HL-60 (cell line): ENCODE measurements around the gene HERC4.
"Not testable (repeated sequence)": the region's sequence is repeated elsewhere in the genome, so short reads cannot be mapped to it uniquely, and the experiment has no call there.

Source experiments
- DNase-seq, 2 experiments: peaks; one replicate each; pipeline ENCODE4 v3.0.0-alpha.2; 2010 to 2020; ENCODE audit warnings: low read depth in 1 of 2, low spot score in 1 of 2
- H3K27ac ChIP-seq: fragments of 250-450 bp; sonication (Bioruptor Pico); replicated peaks from 2 replicates; pipeline ENCODE4 v1.5.1; 2020; ENCODE audit warnings: mild to moderate bottlenecking, moderate library complexity
- H3K27me3 ChIP-seq: fragments of 250-450 bp; sonication (Bioruptor Pico); 2 replicates; pipeline ENCODE4 v1.5.1; 2021; ENCODE audit warnings: mild to moderate bottlenecking, moderate library complexity; ENCODE audit not compliant: insufficient read depth, poor library complexity, severe bottlenecking
- H3K4me3 ChIP-seq: replicated peaks from 2 replicates; pipeline ENCODE4 v1.5.1; 2011; ENCODE audit warnings: mild to moderate bottlenecking, control low read depth, low read length; ENCODE audit not compliant: insufficient read depth
- CTCF ChIP-seq: IDR thresholded peaks from one replicate; pipeline ENCODE4 v1.5.1; 2011; ENCODE audit warnings: low read length, control low read depth, inconsistent platforms; ENCODE audit not compliant: insufficient read depth
- GABPA ChIP-seq: IDR thresholded peaks from 2 replicates; pipeline ENCODE4 v1.6.1; 2012; ENCODE audit warnings: low read depth
- POLR2AphosphoS5 ChIP-seq: IDR thresholded peaks from 2 replicates; pipeline ENCODE4 v1.6.1; 2012; ENCODE audit warnings: low read depth
- REST ChIP-seq: IDR thresholded peaks from 2 replicates; pipeline ENCODE4 v1.6.1; 2012; ENCODE audit warnings: low read depth; ENCODE audit not compliant: insufficient replicate concordance
- SPI1 ChIP-seq: IDR thresholded peaks from 2 replicates; pipeline ENCODE4 v1.6.1; 2012; ENCODE audit warnings: low read depth, mild to moderate bottlenecking, borderline replicate concordance

Gene HERC4

GRCh38 chr10:68079434-68079833, 4.4 kb upstream of the HERC4 start:
- no peaks in the 10 kb centered on the region for H3K27me3 ChIP-seq
- no peak overlapping the region for H3K27ac ChIP-seq
- TF ChIP-seq SPI1 (no peak), REST (no peak), GABPA (no peak), CTCF (no peak), POLR2AphosphoS5 (no peak)
- H3K4me3 ChIP-seq, result no peak overlapping the region
- DNase-seq, result no peak

DNA sequence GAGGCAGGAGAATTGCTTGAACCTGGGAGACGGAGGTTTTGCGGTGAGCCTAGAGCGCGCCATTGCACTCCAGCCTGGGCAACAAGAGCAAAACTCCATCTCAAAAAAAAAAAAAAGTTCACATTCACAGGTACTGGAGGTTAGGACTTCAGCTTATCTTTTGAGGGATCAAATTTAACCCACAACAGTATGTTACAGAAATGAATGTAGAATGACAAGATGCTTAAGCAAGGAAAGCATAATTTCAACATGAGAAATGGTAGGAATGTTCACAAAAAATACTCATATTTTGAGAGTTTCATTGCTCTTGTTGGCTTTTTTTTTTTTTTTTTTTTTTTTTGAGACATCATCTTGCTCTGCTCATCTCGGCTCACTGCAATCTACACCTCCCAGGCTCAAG, 1.9 kb upstream of the HERC4 start:
- TF ChIP-seq GABPA, result no peak
- TF ChIP-seq SPI1, result no peak
- no peak for TF ChIP-seq REST
- TF ChIP-seq CTCF, result no peak
- TF ChIP-seq POLR2AphosphoS5, result no peak
- Histone ChIP-seq H3K27ac (no peak overlapping the region), H3K4me3 (no peak overlapping the region), H3K27me3 (no peaks in the 10 kb centered on the region)
- no peak for DNase-seq

GRCh38 chr10:68076081-68076480, 998 bp upstream of the HERC4 start:
- not testable (repeated sequence) for DNase-seq, H3K27ac ChIP-seq, H3K27me3 ChIP-seq

GRCh38 chr10:68075550-68076004, 494 bp upstream of the HERC4 start:
- no peak for DNase-seq
- Histone ChIP-seq H3K4me3 (no peak overlapping the region), H3K27ac (peak overlapping the region; percentile 49), H3K27me3 (no peaks in the 10 kb centered on the region)
- TF ChIP-seq REST (no peak), GABPA (no peak), POLR2AphosphoS5 (no peak), CTCF (no peak), SPI1 (no peak)

More at GRCh38 chr10:68076081-68076480, 998 bp upstream of the HERC4 start:
- H3K4me3 ChIP-seq, result not testable (repeated sequence)
